Measurements from ENCODE around the gene C4BPB. TPM values are rescaled to one million over a fixed set of nuclear protein-coding genes. Genes with fewer than 3 reads are reported as not detected.
"Not testable (repeated sequence)": the region's sequence is repeated elsewhere in the genome, so short reads cannot be mapped to it uniquely, and the experiment has no call there.

Gene C4BPB, protein sequence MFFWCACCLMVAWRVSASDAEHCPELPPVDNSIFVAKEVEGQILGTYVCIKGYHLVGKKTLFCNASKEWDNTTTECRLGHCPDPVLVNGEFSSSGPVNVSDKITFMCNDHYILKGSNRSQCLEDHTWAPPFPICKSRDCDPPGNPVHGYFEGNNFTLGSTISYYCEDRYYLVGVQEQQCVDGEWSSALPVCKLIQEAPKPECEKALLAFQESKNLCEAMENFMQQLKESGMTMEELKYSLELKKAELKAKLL
- 1 to 10 TPM in 1 of 4 donors, under 1 TPM in 3; 0.47 to 1.1 (median 0.61) TPM for polyA plus RNA-seq (ENCODE audit: insufficient read length in 4 of 4)

DNA sequence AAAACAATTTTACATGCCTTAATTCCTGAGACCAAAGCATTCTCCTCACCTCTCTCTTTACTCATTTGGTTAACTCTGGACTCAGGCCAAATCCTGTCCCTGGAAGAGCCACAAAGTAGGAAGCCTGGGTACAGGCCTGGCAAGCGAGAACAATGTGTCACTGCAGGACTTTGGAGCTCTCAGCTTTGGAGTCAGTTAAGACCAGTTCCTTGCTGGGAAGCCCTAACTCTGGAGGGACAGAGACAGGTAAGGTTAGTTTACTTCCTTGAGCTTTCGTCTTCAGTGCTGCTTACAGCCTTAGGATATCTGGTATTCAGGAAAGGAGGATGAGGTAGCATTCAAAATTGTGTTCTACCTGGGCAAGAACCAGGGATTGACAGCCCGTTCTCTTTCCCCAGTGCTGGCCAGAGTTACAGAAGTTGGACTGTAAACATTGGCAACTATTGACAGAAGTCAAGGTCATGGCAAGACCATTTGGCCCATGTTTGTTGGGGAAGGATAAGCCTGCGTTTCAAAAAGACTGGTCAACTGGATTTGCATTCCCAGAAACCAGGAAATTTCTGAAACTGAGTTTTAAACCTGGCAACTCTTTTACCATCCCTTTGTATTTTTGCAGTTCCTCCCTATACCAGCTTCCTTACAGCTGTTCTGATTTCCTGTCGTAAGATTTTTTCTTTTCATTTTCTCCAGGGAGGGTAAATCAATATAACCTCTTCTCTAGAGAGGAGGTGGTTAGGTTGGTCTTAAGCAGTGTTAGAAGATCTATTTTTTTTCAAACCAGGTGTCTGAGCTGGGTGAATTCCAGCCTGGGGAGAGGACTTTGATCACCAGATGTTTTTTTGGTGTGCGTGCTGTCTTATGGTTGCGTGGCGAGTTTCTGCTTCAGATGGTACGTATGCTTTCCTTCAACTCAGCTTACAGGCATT, at the start of gene C4BPB:
Gene C4BPB (plus strand): TSS at position 160 of the 926 bp plus-strand sequence. CDS start 672 bp downstream, at position 832.
- DNase-seq (ENCODE audit: low read depth in 4 of 4, low spot score in 3 of 4), result no peak

DNA sequence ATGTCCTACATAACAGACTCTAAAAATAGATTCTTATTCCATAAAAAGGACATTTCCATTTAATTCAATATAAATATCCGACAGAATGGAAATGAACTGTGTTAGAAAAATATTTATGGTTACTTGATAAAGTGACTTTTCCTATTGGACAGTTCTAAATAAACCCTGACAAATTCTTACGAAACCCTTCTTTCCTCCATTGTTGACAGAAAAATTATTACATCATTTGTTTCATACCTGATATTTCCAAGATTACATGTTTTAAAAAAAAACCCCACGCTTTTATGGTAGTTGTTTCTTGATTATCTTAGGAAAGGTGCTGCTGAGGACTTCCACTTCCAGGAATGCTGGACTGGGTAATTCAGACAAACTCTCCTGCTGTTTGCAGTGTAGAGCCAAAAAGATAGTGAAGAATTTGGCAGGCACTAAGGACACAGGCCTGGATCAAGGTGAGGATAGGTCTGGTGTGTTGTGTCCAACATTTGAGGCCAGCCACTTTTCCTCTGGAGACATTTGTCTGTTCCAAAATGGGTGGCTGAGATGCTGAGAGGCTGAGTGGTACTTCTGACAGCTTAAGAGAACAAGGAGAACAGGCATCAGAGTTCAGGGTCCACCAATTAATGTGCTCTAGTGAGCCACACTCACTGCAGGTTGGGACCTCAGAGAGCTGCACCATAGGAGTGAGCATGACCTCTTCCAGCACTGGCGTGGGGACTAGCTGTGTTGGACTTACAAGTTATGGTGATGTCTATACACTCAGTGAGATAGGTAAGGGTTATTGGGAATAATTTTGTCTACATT, 49.1 kb upstream of the C4BPB start:
- no peak for DNase-seq (ENCODE audit: low read depth in 4 of 4, low spot score in 3 of 4)

- no peak for DNase-seq (ENCODE audit: low read depth in 4 of 4, low spot score in 3 of 4)
Measured at GRCh38 chr1:207040181-207040533, 48.5 kb upstream of the C4BPB start.

DNA sequence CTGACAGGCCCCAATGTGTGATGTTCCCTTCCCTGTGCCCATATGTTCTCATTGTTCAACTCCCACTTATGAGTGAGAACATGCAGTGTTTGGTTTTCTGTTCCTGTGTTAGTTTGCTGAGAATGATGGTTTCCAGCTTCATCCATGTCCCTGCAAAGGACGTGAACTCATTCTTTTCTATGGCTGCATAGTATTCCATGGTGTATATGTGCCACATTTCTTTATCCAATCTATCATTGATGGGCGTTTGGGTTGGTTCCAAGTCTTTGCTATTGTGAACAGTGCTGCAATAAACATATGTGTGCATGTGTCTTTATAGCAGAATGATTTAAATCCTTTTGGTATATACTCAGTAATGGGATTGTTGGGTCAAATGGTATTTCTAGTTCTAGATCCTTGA, 47.3 kb upstream of the C4BPB start:
- DNase-seq (ENCODE audit: low read depth in 4 of 4, low spot score in 3 of 4), result not testable (repeated sequence)

DNA sequence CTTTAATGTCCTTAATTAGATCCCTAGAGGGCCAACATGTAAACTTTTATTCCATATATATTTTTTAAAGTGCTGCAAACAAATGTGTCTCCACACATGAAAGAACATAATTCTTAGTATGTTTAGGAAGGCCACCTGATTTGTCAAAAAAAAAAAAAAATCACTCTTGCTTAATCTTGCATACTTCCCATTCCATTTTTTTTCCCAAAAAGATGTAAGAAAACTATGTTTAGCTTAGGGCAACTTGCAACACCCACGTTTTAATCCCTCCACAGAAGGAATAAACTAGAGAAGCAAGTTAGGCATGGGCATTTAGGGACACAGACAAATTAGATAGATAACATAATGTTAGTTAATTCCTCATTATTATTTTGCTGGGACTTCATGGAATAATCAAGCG, 43.2 kb upstream of the C4BPB start:
- DNase-seq (ENCODE audit: low read depth in 4 of 4, low spot score in 3 of 4), result no peak

DNA sequence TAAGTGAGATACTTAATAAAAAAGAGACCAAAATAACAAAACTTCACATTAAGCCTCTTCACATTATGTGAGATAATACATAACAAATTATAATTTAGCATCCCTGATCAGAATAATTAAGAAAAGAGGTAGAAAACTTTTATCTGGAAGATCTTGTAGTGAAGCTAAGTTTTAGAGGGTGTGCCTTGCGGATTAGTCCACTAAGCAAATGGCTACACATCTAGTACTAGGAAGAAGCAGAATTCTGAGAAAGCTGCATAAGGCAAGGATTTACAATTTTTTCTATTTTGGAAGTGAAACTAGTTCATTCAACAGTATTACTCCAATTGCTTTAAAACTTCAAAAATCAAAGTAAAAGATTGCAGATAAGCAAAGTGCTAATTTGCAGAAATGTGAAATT, 41.2 kb upstream of the C4BPB start:
- DNase-seq (ENCODE audit: low read depth in 4 of 4, low spot score in 3 of 4), result no peak

DNA sequence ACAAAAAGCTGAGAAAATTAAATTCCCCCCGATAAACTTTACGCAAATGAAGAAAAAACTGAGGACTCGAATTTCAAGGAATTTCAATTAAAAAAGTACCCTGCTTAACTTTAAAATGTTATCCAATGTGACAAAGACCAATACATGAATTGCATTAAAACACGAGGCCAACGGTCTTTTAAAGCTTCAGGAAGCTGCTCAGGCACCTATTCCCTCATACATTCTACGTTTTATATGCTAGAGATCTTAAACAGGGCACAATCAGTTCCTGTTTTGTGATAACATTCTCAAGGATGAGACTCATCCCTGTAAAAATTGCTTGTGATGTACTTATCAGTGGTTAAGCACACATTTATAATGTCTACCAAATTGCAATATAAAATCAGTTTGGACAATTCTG, 40.6 kb upstream of the C4BPB start:
- DNase-seq (ENCODE audit: low read depth in 4 of 4, low spot score in 3 of 4), result no peak

DNA sequence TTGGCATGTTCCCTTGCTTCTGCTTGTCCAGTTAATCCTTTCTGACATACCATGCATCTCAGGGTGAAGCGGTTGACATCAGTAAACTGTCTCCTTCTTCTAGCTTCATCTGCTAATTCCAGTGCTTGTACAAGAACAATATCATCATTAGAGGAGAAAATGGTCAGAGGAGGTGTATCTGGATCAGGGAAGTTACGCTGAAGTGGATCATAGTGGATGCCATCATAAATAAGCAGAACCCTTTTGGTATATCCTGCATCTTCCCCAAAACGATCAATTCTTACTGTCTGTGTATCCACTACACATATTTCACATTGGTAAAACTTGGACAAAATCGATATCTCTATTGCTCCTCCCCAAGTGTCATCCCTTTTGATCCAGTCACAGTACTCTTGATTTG, 39.6 kb upstream of the C4BPB start:
- DNase-seq (ENCODE audit: low read depth in 4 of 4, low spot score in 3 of 4), result no peak

DNA sequence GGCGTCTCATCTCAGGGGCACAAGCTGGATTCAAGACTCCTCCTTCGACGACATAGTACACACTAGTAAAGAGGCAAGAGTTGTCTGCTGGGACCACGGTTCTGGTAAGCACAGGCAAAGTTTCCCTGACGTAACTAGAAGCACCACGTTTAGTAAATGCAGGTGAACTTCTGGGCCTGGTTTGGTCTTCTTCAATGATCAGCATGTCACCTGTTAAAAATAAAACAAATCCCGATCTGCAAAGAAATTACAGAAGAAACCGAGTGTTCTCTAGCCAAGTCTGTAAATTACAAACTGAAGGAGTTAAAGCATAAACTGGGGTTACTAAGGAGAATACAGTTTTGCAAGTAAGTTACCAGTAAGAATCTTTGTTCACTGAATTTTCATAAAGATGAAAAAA, 39.1 kb upstream of the C4BPB start:
- no peak for DNase-seq (ENCODE audit: low read depth in 4 of 4, low spot score in 3 of 4)

- no peak for DNase-seq (ENCODE audit: low read depth in 4 of 4, low spot score in 3 of 4)
Measured at GRCh38 chr1:207049974-207050391, 38.7 kb upstream of the C4BPB start.

DNA sequence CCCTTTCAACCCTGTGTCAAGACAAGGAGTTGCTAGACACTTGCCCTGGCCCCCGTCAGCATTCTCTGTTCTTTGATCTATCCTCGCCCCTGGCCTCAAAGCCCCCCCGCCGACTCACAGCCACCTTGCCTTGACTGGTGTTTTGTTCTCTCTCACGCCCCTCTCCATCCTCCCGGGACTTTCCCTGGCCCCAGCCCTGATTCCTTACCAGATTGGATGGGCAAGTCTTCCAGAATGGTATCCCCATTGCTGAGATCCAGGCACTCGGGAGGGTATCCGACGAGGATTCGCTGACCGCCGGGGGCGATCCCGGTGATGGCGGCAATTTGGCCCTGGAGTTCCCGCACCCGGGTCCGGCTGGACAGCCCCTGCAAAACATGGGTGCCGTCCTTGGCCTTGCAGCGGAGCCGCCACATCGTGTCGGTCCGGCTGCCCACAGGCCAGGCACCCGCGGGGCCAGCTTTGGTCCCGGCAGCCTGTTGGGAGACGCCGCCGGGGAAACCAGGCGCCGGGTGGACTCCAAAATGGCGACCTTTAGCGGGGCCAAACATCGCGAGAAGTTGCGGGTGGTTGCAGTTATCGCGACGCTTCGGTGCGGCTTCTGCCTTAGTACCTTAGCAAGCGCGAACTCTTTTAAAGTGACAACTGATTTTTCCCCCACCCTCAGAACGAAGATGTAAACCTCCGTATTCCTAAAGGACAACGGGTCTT, 38.0 kb upstream of the C4BPB start:
- peak; percentile 82 to 89 (median 88) for DNase-seq (ENCODE audit: low read depth in 4 of 4, low spot score in 3 of 4)

GRCh38 chr1:207051191-207051943, 37.3 kb upstream of the C4BPB start, which contains the start of gene YOD1:
YOD1 (minus strand) TSS chr1:207051208; CDS start chr1:207051030, 178 bp downstream.
- no peak for DNase-seq (ENCODE audit: low read depth in 4 of 4, low spot score in 3 of 4)

DNA sequence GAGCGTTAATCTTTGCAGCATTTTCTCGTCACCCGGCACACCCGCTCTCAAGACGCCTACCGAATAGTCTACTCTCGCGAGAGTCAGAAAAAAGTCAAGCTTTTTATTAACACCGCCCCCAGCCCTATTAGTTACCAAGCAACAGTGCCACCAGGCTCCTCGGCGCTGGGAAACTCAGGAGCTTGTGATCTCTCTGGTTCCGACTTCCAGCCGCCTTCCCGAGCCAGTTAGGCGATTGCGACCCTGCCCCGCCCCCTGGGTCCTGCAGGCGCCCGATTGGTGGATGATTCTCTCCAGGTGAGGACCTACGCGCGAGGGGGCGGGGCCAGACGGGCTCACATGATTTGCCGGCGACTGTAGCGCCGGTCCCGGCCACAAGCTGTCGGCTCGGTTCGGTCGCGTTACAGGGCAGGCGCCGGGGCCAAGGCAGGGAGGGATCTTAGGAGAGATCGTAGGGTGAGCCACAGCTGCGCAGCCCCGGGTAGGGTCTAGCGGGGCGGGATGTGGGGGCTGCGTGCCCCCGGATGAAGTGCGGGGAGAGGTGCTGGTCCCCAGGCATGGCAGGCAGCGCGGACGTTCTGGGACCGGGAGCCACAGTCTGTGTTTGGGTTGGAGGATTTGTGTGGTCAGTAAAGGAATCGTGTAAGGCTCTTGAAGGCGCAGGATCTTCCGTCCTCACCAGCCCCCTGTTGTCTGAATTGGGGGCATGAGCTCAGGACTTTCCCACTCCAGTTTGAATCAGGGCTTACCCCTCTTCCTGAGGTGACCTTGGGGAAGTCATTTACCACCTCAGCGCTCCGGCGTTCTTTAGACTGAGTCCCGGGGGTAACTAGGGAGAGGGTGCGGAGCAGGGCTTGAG, 35.5 kb upstream of the C4BPB start, which contains the start of gene PFKFB2:
Gene PFKFB2 (plus strand): TSS at position 365 of the 859 bp plus-strand sequence. CDS start 1,443 bp downstream, outside the sequence.
- peak; percentile 86 to 98 (median 90) for DNase-seq (ENCODE audit: low read depth in 4 of 4, low spot score in 3 of 4)

DNA sequence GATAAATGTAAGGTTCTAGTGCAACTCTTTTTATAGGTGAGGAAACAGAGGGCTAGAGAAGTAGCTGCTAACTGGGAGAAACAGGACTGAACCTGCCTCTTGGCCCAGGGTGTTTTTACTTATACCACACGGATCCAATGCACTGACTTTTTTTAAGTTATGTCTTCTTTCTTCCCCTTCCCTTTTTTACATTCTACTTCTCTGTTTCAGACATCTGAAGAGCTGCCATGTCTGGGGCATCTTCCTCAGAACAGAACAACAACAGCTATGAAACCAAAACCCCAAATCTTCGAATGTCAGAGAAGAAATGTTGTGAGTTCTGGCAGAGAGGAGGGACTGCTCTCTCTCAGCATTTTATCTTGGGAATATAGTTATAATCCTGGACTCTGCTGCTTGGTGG, 34.2 kb upstream of the C4BPB start:
- no peak for DNase-seq (ENCODE audit: low read depth in 4 of 4, low spot score in 3 of 4)

- no peak for DNase-seq (ENCODE audit: low read depth in 4 of 4, low spot score in 3 of 4)
Measured at GRCh38 chr1:207055386-207056001, 33.2 kb upstream of the C4BPB start.

GRCh38 chr1:207056673-207057072, 32.0 kb upstream of the C4BPB start:
- DNase-seq (ENCODE audit: low read depth in 4 of 4, low spot score in 3 of 4), result no peak

DNA sequence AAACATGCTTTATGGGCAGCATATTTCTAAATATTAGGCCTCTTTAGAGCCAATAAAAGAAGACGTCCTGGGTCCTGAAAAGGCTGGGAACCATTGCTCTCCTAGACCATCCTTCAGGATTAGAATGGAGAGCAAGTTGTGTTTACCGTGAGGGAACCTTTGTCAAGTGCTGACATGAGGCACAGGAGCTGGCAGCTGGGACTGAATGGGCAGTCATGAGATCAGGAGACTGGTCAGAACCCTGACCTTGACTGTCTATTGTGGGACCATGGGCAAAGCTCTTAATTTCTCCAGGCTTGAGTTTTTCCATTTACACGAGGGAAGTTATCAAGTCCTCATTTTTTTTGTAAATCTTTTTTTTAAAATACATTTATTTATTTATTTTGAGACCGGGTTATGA, 30.4 kb upstream of the C4BPB start:
- DNase-seq (ENCODE audit: low read depth in 4 of 4, low spot score in 3 of 4), result no peak

All from left renal pelvis (tissue), 4 donors.